Stimulated activated CD4-positive, alpha-beta T cell treated with anti-CD3 and anti-CD28 coated beads, Interleukin-4, amount 100 ng/mL, for 48 hours (primary cell): ENCODE results near the gene OR8D1.
A peak's percentile ranks its signal among the peaks of the same experiment; 100 is the strongest.
"Not testable (repeated sequence)": the region's sequence is repeated elsewhere in the genome, so short reads cannot be mapped to it uniquely, and the experiment has no call there.

Source experiments
- DNase-seq, 2 donors: peaks; one replicate each; pipeline ENCODE4 v3.0.0-alpha.2; 2020; ENCODE audit warnings: low read depth in 2 of 2

OR8D1 gene

GRCh38 chr11:124285610-124286344, 28.0 kb downstream of the OR8D1 start:
- DNase-seq, result no peak

- no peak for DNase-seq
Observed at GRCh38 chr11:124278261-124278660, 35.5 kb downstream of the OR8D1 start.

- DNase-seq, result no peak
Observed at GRCh38 chr11:124277804-124278203, 35.9 kb downstream of the OR8D1 start.

- no peak for DNase-seq
Observed at GRCh38 chr11:124277207-124277606, 36.5 kb downstream of the OR8D1 start.

- DNase-seq, result peak in 1 of 2 donors; percentile 4
Observed at GRCh38 chr11:124276081-124276480, 37.7 kb downstream of the OR8D1 start.

GRCh38 chr11:124274000-124274399, 39.7 kb downstream of the OR8D1 start:
- DNase-seq, result no peak

- not testable (repeated sequence) for DNase-seq
Observed at GRCh38 chr11:124270886-124271285, 42.9 kb downstream of the OR8D1 start.

GRCh38 chr11:124265041-124265440, 48.7 kb downstream of the OR8D1 start:
- not testable (repeated sequence) for DNase-seq

- no peak for DNase-seq
Observed at GRCh38 chr11:124256076-124256475, 57.7 kb downstream of the OR8D1 start, which contains the start of gene OR8G5. Gene OR8G5, plus strand, starts transcription at chr11:124256376. Its CDS starts 8,556 bp downstream, at chr11:124264932.
